Neural progenitor cell (in vitro differentiated cells): ENCODE measurements around the gene SMDT1.
"Not testable (repeated sequence)": the region's sequence is repeated elsewhere in the genome, so short reads cannot be mapped to it uniquely, and the experiment has no call there.

Experiments used
- CTCF ChIP-seq: fragments of 200-600 bp; sonication (generic); IDR thresholded peaks from 2 replicates; pipeline ENCODE4 v1.5.1; 2017; ENCODE audit warnings: antibody characterized with exemption, mild to moderate bottlenecking
- EZH2 ChIP-seq: fragments of 200-600 bp; sonication (generic); IDR thresholded peaks from 2 replicates; pipeline ENCODE4 v1.6.1; 2017; ENCODE audit warnings: antibody characterized with exemption, mild to moderate bottlenecking, moderate library complexity

- TF ChIP-seq CTCF, EZH2: not testable (repeated sequence)
Measured at GRCh38 chr22:42120231-42121021, 40.9 kb downstream of the SMDT1 start.
